Dendritic cell treated with granulocyte-macrophage colony-stimulating factor and Interleukin-4, amounts not matched to agents 40 ng/mL and 50 ng/mL, for 4 days (primary cell): ENCODE measurements around the gene U2AF1.
"Not testable (repeated sequence)": the region's sequence is repeated elsewhere in the genome, so short reads cannot be mapped to it uniquely, and the experiment has no call there.

Experiments
- H3K27ac Mint-ChIP-seq: one replicate; pipeline ENCODE4 v1.8.0; 2022; ENCODE audit warnings: mild to moderate bottlenecking, mixed read lengths
- H3K27me3 Mint-ChIP-seq: one replicate; pipeline ENCODE4 v1.8.0; 2022; ENCODE audit warnings: mild to moderate bottlenecking, mixed read lengths
- H3K36me3 Mint-ChIP-seq: one replicate; pipeline ENCODE4 v1.8.0; 2022; ENCODE audit warnings: low read depth, mixed read lengths
- H3K4me1 Mint-ChIP-seq: one replicate; pipeline ENCODE4 v1.8.0; 2022; ENCODE audit warnings: low read depth, mixed read lengths
- H3K4me3 Mint-ChIP-seq: one replicate; pipeline ENCODE4 v1.8.0; 2022; ENCODE audit warnings: mild to moderate bottlenecking, moderate library complexity, mixed read lengths
- H3K9me3 Mint-ChIP-seq: one replicate; pipeline ENCODE4 v1.8.0; 2022; ENCODE audit warnings: mixed read lengths
- intact Hi-C: fragments of 100-400 bp; cut with micrococcal nuclease; formaldehyde crosslinking; loops from one replicate; pipeline ENCODE4 v1.15.0; 2022

Gene U2AF1

GRCh38 chr21:43102281-43102680 is 5.1 kb downstream of the U2AF1 start:
- H3K27ac Mint-ChIP-seq, H3K36me3 Mint-ChIP-seq, H3K9me3 Mint-ChIP-seq, intact Hi-C loops, H3K27me3 Mint-ChIP-seq, H3K4me3 Mint-ChIP-seq, H3K4me1 Mint-ChIP-seq: not testable (repeated sequence)

GRCh38 chr21:43101676-43102075 is 5.7 kb downstream of the U2AF1 start:
- H3K27me3 Mint-ChIP-seq = not testable (repeated sequence)

DNA sequence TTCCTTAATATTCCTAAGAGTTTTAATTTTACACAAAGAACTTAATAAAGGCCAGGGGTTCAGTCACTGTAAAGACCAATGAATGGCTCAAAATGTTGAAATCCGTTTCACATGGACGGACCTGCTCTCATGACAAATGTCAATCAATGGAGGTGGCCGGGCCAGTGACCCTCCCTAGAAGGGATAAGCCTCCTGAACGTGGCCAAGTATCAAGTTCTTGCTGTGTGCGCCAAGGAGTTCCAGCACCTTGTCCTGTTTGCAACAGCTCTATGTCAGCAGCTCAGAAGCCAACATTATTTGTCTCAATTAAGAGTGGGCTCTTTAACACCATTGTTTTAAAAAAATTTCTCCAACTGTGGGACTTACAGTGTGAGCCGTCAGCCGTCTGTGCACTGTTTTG is 6.4 kb downstream of the U2AF1 start:
- H3K27me3 Mint-ChIP-seq, H3K9me3 Mint-ChIP-seq, H3K4me1 Mint-ChIP-seq, H3K36me3 Mint-ChIP-seq, intact Hi-C loops, H3K4me3 Mint-ChIP-seq, H3K27ac Mint-ChIP-seq: not testable (repeated sequence)

More at GRCh38 chr21:43101676-43102075, 5.7 kb downstream of the U2AF1 start:
- H3K4me3 Mint-ChIP-seq, H3K4me1 Mint-ChIP-seq, intact Hi-C loops, H3K27ac Mint-ChIP-seq, H3K9me3 Mint-ChIP-seq, H3K36me3 Mint-ChIP-seq: not testable (repeated sequence)

- H3K27ac Mint-ChIP-seq, H3K27me3 Mint-ChIP-seq, H3K4me1 Mint-ChIP-seq, intact Hi-C loops, H3K9me3 Mint-ChIP-seq, H3K36me3 Mint-ChIP-seq, H3K4me3 Mint-ChIP-seq: not testable (repeated sequence)
These were observed 15.3 kb downstream of the U2AF1 start for GRCh38 chr21:43091979-43092614.

- H3K27me3 Mint-ChIP-seq, H3K4me1 Mint-ChIP-seq, H3K36me3 Mint-ChIP-seq, H3K9me3 Mint-ChIP-seq, intact Hi-C loops, H3K4me3 Mint-ChIP-seq, H3K27ac Mint-ChIP-seq: not testable (repeated sequence)
These were observed 16.4 kb downstream of the U2AF1 start for GRCh38 chr21:43090947-43091346.

- intact Hi-C loops, H3K4me1 Mint-ChIP-seq, H3K4me3 Mint-ChIP-seq, H3K36me3 Mint-ChIP-seq, H3K9me3 Mint-ChIP-seq, H3K27ac Mint-ChIP-seq, H3K27me3 Mint-ChIP-seq: not testable (repeated sequence)
These were observed 17.9 kb downstream of the U2AF1 start for GRCh38 chr21:43089463-43089862.

DNA sequence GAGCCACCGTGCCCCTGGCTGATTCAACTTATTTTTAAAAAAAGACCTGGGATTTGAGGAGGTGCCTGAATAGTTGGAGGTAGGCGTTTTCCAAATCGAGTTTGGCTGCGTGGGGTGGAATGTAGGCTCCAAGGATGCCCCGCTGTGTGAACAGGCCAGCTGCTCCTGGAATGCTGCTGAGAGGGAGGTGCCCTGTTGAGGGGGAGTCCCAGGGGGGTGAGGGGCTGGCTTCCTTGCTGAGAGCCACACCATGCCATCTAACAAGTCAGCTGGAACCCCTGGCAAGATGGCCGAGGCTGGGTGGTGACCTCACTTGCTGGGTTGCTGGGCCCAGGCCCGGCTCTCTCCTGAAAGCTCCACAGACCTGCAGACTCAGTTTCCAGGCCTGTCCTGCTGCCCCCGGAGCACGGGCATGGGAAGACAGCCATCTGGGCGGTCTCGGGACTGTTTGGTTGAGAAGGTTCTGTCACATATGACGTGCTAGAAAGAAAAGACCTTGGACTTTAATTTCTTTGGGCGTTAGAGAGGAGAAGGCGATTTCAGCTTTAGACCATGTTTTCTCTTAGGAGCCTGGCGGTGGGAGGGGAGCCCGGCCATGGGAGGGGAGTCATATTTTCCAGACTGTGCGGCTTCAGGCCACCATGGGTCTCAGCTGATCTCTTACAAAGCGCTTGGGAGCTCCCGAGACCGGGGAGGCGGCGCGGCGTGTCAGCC is 24.6 kb downstream of the U2AF1 start:
- H3K9me3 Mint-ChIP-seq, H3K4me3 Mint-ChIP-seq, H3K27ac Mint-ChIP-seq, intact Hi-C loops, H3K27me3 Mint-ChIP-seq, H3K4me1 Mint-ChIP-seq, H3K36me3 Mint-ChIP-seq: not testable (repeated sequence)

- H3K27ac Mint-ChIP-seq, H3K27me3 Mint-ChIP-seq, H3K9me3 Mint-ChIP-seq, intact Hi-C loops, H3K4me1 Mint-ChIP-seq, H3K36me3 Mint-ChIP-seq, H3K4me3 Mint-ChIP-seq: not testable (repeated sequence)
These were observed 30.7 kb downstream of the U2AF1 start for GRCh38 chr21:43076643-43077042.

DNA sequence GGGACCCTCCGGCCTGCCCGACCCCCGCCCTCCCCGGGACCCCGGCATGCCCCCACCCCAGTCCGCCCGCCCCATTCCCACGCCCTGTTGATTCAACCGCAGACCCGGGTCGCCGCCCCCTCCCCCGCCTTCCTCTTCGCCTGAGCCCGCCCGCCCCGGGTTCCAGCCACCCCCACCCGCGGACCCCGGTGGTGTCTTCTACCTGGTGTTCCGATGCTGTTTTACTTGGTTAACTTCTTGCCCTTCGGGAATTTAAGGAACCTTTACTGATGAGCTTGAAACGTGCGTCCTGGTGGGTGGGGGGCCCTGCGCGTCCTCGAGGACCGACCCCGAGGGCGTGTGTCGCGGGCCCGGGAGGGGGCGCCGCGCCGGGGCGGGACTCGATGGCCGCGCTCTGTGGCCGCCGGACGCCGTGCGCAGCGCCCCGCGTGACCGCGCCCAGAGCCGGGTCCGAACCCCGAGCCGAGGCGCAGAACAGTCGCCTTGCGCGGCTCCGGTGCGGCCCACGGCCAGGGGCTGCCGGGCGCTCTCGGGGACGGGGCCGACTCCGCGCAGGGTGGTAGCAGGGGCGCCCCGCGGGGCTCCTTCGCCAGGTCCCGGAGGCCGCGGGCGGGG is 31.2 kb downstream of the U2AF1 start:
- intact Hi-C loops, H3K4me3 Mint-ChIP-seq, H3K27me3 Mint-ChIP-seq, H3K27ac Mint-ChIP-seq, H3K9me3 Mint-ChIP-seq, H3K36me3 Mint-ChIP-seq, H3K4me1 Mint-ChIP-seq: not testable (repeated sequence)

GRCh38 chr21:43075170-43076022 is 32.0 kb downstream of the U2AF1 start, which contains the start of gene CBS:
CBS (minus strand) TSS chr21:43075835; CDS start chr21:43072193, 3,642 bp downstream.
- H3K4me1 Mint-ChIP-seq, H3K27ac Mint-ChIP-seq, H3K36me3 Mint-ChIP-seq, intact Hi-C loops, H3K27me3 Mint-ChIP-seq, H3K9me3 Mint-ChIP-seq, H3K4me3 Mint-ChIP-seq: not testable (repeated sequence)

DNA sequence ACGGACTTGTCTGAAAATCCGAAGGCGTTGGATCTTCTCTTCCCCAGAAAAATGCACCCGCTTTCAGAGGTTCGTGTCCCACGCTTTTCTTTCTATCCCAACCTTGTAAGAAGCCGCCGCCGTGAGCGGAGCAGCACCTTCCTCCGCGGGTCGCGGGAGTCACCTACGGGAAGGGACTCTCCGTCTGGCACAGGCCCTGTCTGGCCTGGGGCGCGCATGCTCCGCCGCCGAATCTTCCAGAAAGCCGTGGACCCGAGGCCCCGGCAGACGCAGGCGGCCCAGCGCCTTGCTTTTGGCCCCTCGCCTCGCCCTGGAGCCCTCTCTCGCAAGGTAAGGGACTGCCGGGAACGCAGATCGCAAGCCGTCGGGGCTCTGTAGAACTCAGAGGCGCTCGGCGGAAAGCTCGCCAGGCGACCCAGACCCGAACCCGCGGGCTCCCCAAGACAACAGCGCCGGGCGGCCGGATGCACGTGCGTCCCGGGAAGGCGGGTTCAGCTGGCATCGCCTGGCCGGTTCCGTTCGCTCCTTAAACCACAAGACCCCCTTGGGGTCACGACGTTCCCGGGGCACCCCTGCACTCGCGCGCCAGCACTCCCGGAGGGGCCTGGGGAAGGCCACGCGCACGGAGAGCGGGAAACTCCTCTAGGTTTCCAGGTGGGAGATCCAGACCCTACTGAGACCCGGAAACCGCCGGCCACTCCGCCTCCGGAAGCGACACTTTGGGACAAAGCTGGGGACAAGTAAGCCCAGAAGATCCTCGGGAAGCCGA is 32.8 kb downstream of the U2AF1 start:
- H3K4me1 Mint-ChIP-seq, H3K36me3 Mint-ChIP-seq, intact Hi-C loops, H3K27ac Mint-ChIP-seq, H3K9me3 Mint-ChIP-seq, H3K27me3 Mint-ChIP-seq, H3K4me3 Mint-ChIP-seq: not testable (repeated sequence)

GRCh38 chr21:43072742-43073141 is 34.6 kb downstream of the U2AF1 start:
- H3K4me1 Mint-ChIP-seq, H3K4me3 Mint-ChIP-seq, intact Hi-C loops, H3K27ac Mint-ChIP-seq, H3K9me3 Mint-ChIP-seq, H3K36me3 Mint-ChIP-seq, H3K27me3 Mint-ChIP-seq: not testable (repeated sequence)

DNA sequence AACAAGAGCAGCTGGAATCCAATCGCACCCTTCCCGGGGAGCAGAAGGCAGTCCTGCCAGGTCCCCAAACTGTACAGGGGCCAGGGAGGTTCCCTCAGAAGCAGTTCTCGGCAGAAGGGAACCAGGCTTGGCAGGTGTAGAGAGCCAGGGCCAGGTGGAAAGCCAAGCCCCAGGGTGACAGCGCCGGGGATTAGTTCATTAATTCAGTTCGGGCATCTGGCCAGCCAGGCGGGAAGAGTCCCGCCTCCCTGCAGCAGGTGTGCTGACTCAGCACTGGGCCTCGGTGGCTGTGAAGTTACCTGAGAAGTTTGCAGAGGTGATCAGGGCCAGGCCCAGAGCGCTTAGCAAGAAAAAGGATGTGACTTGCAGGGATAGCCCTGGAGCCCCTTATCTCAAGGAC is 37.7 kb downstream of the U2AF1 start:
- H3K4me3 Mint-ChIP-seq, H3K27ac Mint-ChIP-seq, H3K36me3 Mint-ChIP-seq, H3K27me3 Mint-ChIP-seq, intact Hi-C loops, H3K9me3 Mint-ChIP-seq, H3K4me1 Mint-ChIP-seq: not testable (repeated sequence)

GRCh38 chr21:43068065-43068464 is 39.3 kb downstream of the U2AF1 start:
- H3K4me3 Mint-ChIP-seq, H3K36me3 Mint-ChIP-seq: not testable (repeated sequence)

More at GRCh38 chr21:43068065-43068464, 39.3 kb downstream of the U2AF1 start:
- H3K4me1 Mint-ChIP-seq, intact Hi-C loops, H3K27ac Mint-ChIP-seq, H3K9me3 Mint-ChIP-seq, H3K27me3 Mint-ChIP-seq: not testable (repeated sequence)
